Right cardiac atrium (tissue), 5 donors: ENCODE measurements around the gene MRPL22. TPM values are rescaled to one million over a fixed set of nuclear protein-coding genes. Genes with fewer than 3 reads are reported as not detected.
"Not testable (repeated sequence)": the region's sequence is repeated elsewhere in the genome, so short reads cannot be mapped to it uniquely, and the experiment has no call there.

Experiments used
- ATAC-seq, 2 donors: fragments of 200-7000 bp; cut with Tn5 transposase; one replicate each; pipeline versions ENCODE4 v1.8.0 to v1.9.1; 2020; ENCODE audit warnings: moderate library complexity in 2 of 2, mild to moderate bottlenecking in 1 of 2
- DNase-seq, 3 donors: peaks; one replicate each; pipeline ENCODE4 v3.0.0-alpha.2; 2020
- H3K27ac ChIP-seq: one replicate; pipeline ENCODE4 v1.5.1; 2013; ENCODE audit warnings: mild to moderate bottlenecking, low read length, control low read depth, moderate library complexity
- H3K27me3 ChIP-seq: one replicate; pipeline ENCODE4 v1.6.1; 2013; ENCODE audit not compliant: control insufficient read depth, insufficient read depth
- H3K4me1 ChIP-seq: one replicate; pipeline ENCODE4 v1.6.1; 2013; ENCODE audit warnings: low read length; ENCODE audit not compliant: control insufficient read depth, insufficient read depth
- H3K4me3 ChIP-seq: one replicate; pipeline ENCODE4 v1.5.1; 2013; ENCODE audit warnings: low read length, control low read depth
- H3K9me3 ChIP-seq: one replicate; pipeline ENCODE4 v1.6.1; 2013; ENCODE audit warnings: low read length; ENCODE audit not compliant: control insufficient read depth
- WGBS: extraction: QIAGEN DNeasy Blood & Tissue Kit; methylation state at CpG from one replicate; pipeline ENCODE4 v1.1.7; 2013; 5-methylcytosine and 5-hydroxymethylcytosine counted together
- intact Hi-C, 4 donors: fragments of 100-400 bp; cut with DNase I; formaldehyde crosslinking; loops; one replicate each; pipeline versions ENCODE4 v1.11.0 to v1.14.0; 2022 to 2023
- polyA plus RNA-seq: library from polyadenylated mRNA; stranded (reverse); fragments of 200-250 nt; gene quantifications from one replicate; pipeline ENCODE4 v1.2.3, GENCODE V29; 2013
- total RNA-seq, 4 donors: library from RNA; stranded (reverse); fragmentation: NEBNext Ultra II Directional; extraction: Animal tissue kit (Norgen Biotek cat#: 25700); gene quantifications; one replicate each; pipeline ENCODE4 v1.2.1, GENCODE V29; 2021
- donor health status: healthy with polysubstance abuse.
- donor health status: DM: no; HTN: yes; CAD: no.
- donor health status: DM: no; HTN: no; CAD: no.
- donor health status: DM: no; HTN: yes; CAD: no; lungs with severe emphysema.
- donor health status: DM: yes; HTN: yes; CAD: no.

The MRPL22 gene
- total and polyA plus RNA-seq, 5 donors: 51.5 to 87.4 (median 63.3) TPM

DNA sequence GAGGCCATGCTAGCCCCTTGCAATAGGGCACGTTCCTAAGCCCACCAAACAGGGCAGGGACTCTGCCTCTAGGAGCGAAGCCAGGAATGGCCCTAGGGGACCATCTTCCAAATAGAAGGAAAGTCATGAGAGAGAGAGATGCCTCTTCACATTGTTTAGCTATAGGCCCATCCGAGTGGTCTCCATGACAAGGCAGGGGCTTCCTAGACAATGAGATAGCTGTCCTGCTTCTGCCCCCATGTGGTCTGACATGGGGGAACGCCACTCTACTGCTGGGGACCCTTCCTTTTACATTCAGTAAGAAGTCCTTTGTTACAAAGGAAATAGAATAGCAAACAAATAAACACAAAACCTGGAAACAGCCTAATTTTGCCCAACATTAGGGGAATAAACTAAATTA, 54.8 kb downstream of the MRPL22 start:
- Histone ChIP-seq H3K27me3 (no peaks in the 10 kb centered on the region), H3K9me3 (no peaks in the 10 kb centered on the region), H3K4me1 (no peaks in the 10 kb centered on the region), H3K4me3 (no peak overlapping the region), H3K27ac (no peak overlapping the region)
- no peak for DNase-seq
- WGBS: 62% methylated on average over 4 of the region's 4 CpGs
- no peak for ATAC-seq
- intact Hi-C loops: no loop called here

DNA sequence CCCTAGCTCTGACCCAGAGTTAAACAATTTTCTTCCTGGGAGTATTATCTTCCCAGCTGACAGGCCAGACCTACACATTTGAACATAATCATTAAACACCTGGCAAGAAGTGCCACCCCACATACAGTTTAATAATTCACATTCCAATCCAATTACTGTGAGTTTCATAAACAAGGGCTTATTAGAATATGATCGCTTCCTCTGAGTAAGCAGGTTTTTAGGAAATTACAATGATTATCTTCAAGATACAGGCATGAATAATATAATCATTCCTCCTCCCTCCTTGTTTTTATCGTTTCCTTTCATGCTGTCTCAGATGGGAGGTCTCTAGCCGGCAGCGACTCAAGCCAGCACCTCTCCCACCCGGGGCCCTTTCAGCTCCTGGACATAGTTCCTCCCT, 56.9 kb downstream of the MRPL22 start:
- no peak overlapping the region for H3K27ac ChIP-seq
- 53% methylated on average over 5 of the region's 5 CpGs for WGBS
- ATAC-seq: peak in 1 of 2 donors; percentile 37
- intact Hi-C loops: no loop called here
- no peak overlapping the region for H3K4me3 ChIP-seq
- no peaks in the 10 kb centered on the region for H3K27me3 ChIP-seq
- DNase-seq: no peak
- H3K4me1 ChIP-seq: no peaks in the 10 kb centered on the region
- H3K9me3 ChIP-seq: no peaks in the 10 kb centered on the region

DNA sequence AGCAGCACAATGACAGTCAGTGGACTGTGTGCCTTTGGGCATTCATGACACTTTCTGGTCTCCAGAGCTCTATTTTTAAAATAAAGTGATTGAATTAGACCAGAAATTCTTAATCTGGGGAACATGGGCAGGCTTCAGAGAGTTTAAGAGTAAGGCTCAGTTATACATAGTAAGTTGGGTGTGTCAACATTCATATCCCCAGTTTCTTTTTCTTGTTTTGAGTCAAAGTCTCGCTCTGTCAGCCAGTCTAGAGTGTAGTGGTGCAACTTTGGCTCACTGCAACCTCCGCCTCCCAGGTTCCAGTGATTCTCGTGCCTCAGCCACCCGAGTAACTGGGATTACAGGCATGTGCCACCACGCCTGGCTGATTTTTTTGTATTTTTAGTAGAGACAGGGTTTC, 59.0 kb downstream of the MRPL22 start:
- no peak overlapping the region for H3K27ac ChIP-seq
- 91% methylated on average over 5 of the region's 5 CpGs for WGBS
- intact Hi-C loops: no loop called here

DNA sequence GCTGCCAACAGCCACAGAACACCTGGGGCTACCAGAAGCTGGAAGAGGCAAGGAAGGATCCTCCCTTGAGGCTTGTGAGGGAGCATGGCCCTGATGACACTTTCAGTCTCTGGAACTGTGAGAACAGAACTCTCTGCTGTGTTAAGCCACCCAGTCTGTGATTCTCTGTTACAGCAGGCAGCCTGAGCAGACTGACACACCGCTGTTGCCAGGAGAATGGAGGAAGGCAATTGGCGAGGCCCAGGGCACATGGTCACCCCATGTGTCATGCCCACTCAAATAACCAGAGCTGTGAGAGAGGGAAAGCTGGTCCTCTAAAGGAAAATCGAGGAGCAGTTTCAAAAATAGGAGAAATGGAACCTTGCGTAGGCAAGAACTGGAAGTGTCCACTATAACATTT, 60.6 kb downstream of the MRPL22 start:
- no peaks in the 10 kb centered on the region for H3K4me1 ChIP-seq
- no peak overlapping the region for H3K27ac ChIP-seq
- 88% methylated on average over 4 of the region's 4 CpGs for WGBS
- intact Hi-C loops: no loop called here
- H3K9me3 ChIP-seq: no peaks in the 10 kb centered on the region
- no peak for ATAC-seq
- H3K4me3 ChIP-seq: no peak overlapping the region
- DNase-seq: peak in 1 of 3 donors; percentile 18
- H3K27me3 ChIP-seq: no peaks in the 10 kb centered on the region

More for the DNA sequence above, 59.0 kb downstream of the MRPL22 start:
- no peak for ATAC-seq
- H3K27me3 ChIP-seq: no peaks in the 10 kb centered on the region
- no peaks in the 10 kb centered on the region for H3K4me1 ChIP-seq
- H3K4me3 ChIP-seq: no peak overlapping the region
- H3K9me3 ChIP-seq: no peaks in the 10 kb centered on the region
- DNase-seq: no peak

DNA sequence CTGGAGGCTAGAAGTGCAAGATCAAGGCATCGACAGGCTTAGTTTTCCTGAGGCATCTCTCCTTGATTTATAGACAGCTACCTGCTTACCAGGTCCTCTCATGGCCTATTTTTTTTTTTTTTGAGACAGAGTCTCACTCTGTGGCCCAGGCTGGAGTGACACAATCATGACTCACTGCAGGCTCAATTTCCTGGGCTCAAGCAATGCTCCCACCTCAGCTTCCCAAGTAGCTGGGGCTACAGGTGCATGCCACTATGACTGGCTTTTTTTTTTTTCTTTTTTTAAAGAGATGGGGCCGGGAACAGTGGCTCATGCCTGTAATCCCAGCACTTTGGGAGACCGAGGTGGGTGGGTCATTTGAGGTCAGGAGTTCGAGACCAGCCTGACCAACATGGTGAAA, 61.8 kb downstream of the MRPL22 start:
- intact Hi-C loops, DNase-seq, H3K4me3 ChIP-seq, ATAC-seq, H3K9me3 ChIP-seq, H3K27ac ChIP-seq, H3K27me3 ChIP-seq, H3K4me1 ChIP-seq: not testable (repeated sequence)
- WGBS: 90% methylated on average over 4 of the region's 4 CpGs

DNA sequence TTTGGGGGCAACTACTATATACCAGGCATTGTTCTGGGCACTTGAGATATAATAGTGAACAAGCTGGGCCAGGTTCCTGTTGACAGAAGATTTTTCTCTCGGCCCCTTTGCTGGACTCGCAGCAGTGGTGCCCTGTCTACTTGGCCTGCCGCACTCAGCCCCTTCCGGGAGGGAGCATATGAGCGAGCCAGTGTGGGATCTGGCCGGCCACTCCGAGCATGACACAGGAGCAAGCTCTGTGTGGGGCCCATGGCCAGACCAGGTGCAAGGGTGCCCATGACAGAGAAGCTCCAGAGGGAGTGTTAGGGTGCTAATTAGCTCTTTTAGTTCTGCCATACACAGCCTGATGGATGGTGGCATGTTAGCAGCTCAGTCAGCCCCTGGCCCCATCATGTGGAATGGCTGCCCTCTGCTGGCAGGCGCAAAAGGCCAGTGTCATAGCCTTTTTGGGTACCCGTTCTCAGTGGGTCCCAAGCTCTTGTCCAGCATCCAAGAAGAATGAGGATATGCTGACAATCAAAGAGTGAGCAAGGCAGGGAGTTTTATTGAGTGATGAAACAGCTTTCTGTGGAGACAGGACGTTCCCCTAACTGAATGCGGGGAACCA, 63.4 kb downstream of the MRPL22 start:
- H3K27ac ChIP-seq: no peak overlapping the region
- intact Hi-C loops: no loop called here
- no peaks in the 10 kb centered on the region for H3K9me3 ChIP-seq
- 91% methylated on average over 11 of the region's 11 CpGs for WGBS
- H3K4me1 ChIP-seq: no peaks in the 10 kb centered on the region
- ATAC-seq (peak in 1 of 2 donors; percentile 59), DNase-seq (peak; percentile 31 to 62 (median 57))
- no peaks in the 10 kb centered on the region for H3K27me3 ChIP-seq
- no peak overlapping the region for H3K4me3 ChIP-seq

DNA sequence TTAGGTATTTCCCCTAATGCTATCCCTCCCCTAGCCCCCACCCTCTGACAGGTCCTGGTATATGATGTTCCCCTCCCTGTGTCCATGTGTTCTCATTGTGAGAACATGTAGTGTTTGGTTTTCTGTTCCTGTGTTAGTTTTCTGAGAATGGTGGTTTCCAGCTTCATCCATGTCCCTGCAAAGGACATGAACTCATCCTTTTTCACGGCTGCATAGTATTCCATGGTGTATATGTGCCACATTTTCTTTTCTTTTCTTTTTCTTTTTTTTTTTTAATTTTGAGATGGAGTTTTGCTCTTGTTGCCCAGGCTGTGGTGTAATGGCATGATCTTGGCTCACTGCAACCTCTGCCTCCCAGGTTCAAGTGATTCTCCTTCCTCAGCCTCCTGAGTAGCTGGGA, 65.4 kb downstream of the MRPL22 start:
- ATAC-seq, intact Hi-C loops, H3K4me1 ChIP-seq, H3K27ac ChIP-seq, H3K9me3 ChIP-seq, H3K4me3 ChIP-seq, DNase-seq, H3K27me3 ChIP-seq: not testable (repeated sequence)
- 91% methylated on average over 1 of the region's 1 CpG for WGBS

DNA sequence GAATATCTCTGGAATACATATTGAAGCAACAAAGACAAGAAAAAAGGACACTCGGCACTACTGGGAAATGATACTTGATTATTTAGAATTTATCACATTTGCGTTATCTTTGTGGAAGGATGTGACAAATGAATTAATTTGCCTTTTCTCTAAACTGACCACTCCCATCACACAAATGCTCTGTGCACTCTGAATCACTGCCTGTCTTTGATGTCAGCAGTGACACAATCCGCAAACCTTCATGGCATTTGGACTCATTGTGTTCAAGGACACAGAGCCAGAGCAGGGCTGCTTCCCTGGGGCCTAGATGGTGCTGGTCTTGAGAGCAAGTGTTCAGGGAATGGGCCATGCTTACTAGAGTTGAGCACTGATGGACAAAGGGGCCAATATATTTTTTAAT, 67.8 kb downstream of the MRPL22 start:
- Histone ChIP-seq H3K9me3 (no peaks in the 10 kb centered on the region), H3K4me3 (no peak overlapping the region), H3K4me1 (no peaks in the 10 kb centered on the region), H3K27ac (no peak overlapping the region), H3K27me3 (no peaks in the 10 kb centered on the region)
- ATAC-seq (peak in 1 of 2 donors; percentile 59), DNase-seq (no peak)
- intact Hi-C loops: no loop called here
- WGBS: 73% methylated on average over 3 of the region's 3 CpGs

DNA sequence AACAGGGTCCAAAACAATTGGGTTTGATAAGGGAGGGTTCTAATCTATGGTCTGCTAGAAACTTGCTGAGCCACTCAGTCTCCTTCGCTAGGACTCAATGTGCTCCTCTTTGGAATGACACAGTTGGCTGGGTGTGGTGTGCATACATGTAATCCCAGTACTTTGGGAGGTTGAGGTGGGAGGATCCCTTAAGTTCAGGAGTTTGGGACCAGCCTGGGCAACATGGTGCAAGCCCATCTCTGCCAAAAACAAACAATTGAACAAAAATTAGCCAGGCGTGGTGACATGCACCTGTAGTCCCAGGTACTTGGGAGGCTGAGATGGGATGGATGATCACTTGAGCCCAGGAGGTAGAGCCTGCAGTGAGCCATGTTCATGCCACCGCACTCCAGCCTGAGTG, 70.0 kb downstream of the MRPL22 start:
- 93% methylated on average over 3 of the region's 3 CpGs for WGBS
- ATAC-seq: no peak
- intact Hi-C loops: no loop called here
- Histone ChIP-seq H3K4me1 (no peaks in the 10 kb centered on the region), H3K4me3 (no peak overlapping the region), H3K9me3 (no peaks in the 10 kb centered on the region), H3K27ac (no peak overlapping the region), H3K27me3 (no peaks in the 10 kb centered on the region)
- DNase-seq: no peak

DNA sequence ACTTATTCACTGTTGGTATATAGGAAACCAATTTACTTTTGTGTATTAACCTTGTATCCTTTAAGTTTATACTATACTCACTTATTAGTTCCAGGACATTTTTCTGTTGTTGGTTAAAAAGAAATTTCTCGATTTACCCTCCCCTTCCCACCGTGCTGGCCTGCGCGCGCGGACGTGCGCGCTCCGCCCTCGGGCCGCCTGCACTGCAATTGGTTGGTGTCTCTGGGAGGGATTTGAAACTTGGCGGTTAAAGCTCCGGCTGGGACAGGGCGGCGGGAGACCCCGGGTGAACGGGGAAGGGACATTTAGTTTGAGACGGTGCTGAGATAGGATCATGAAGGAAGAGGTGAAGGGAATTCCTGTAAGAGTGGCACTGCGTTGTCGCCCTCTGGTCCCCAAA, 72.7 kb downstream of the MRPL22 start, which contains the start of gene KIF4B:
Gene KIF4B, plus strand, starts transcription at position 230 of the 400 bp plus-strand sequence. Its CDS starts 105 bp downstream, at position 335.
- H3K27ac ChIP-seq: no peak within 1 kb of the TSS
- ATAC-seq: no peak
- H3K4me3 ChIP-seq: no peak within 1 kb of the TSS
- no peaks in the 10 kb centered on the region for H3K4me1 ChIP-seq
- no peaks in the 10 kb centered on the region for H3K9me3 ChIP-seq
- intact Hi-C loops: no loop called here
- 93% methylated on average over 21 of the region's 21 CpGs for WGBS
- H3K27me3 ChIP-seq: no peaks in the 10 kb centered on the region
- DNase-seq: no peak

DNA sequence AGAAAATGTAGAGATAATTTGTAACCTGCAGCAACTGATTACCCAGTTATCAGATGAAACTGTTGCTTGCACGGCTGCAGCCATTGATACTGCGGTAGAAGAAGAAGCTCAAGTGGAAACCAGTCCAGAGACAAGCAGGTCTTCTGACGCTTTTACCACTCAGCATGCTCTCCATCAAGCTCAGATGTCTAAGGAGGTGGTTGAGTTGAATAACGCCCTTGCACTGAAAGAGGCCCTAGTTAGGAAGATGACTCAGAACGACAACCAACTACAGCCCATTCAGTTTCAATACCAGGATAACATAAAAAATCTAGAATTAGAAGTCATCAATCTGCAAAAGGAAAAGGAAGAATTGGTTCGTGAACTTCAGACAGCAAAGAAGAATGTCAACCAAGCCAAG, 74.4 kb downstream of the MRPL22 start:
- no peak for DNase-seq
- WGBS: 73% methylated on average over 6 of the region's 6 CpGs
- no peak for ATAC-seq
- Histone ChIP-seq H3K9me3 (no peaks in the 10 kb centered on the region), H3K27me3 (no peaks in the 10 kb centered on the region), H3K4me1 (no peaks in the 10 kb centered on the region), H3K4me3 (no peak overlapping the region), H3K27ac (no peak overlapping the region)
- intact Hi-C loops: no loop called here

DNA sequence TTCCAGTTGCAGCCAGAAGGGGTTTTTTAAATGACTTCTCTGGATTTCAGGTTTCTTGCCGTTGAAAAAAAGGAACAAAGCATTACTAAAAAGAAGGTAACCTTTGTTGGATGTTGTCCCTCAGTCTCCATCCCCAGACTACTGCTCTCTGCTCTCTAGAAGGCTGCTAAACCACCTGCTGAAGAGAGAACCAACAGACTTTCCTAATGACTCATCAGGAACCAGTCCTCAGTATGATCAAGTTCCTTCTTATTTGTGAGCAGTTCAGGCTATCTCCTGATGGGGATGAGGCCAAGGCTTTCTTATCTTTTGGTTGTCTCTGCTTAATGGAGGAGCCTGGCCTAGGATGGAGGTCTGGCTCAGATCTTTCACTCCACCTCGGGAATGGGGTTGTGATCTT, 76.7 kb downstream of the MRPL22 start:
- no peak overlapping the region for H3K4me3 ChIP-seq
- H3K9me3 ChIP-seq: no peaks in the 10 kb centered on the region
- H3K27me3 ChIP-seq: no peaks in the 10 kb centered on the region
- no peak for DNase-seq
- no peaks in the 10 kb centered on the region for H3K4me1 ChIP-seq
- no peak overlapping the region for H3K27ac ChIP-seq
- 62% methylated on average over 2 of the region's 2 CpGs for WGBS
- ATAC-seq: no peak
- intact Hi-C loops: no loop called here
